Gastrocnemius medialis (tissue), 4 donors: Measurements from ENCODE around the gene ATG9B.

Experiments used
- CTCF ChIP-seq, 5 experiments: fragments of 450-650 bp in 3 of 5; fragments of 200-600 bp in 2 of 5; sonication (generic) in 2 of 5; IDR thresholded peaks in 4 of 5; conservative IDR thresholded peaks in 1 of 5; 1 replicate in 4 of 5; 2 replicates in 1 of 5; pipeline ENCODE4 v1.5.1; 2016 to 2019; ENCODE audit warnings: antibody characterized with exemption in 5 of 5, mild to moderate bottlenecking in 3 of 5, moderate library complexity in 3 of 5
- POLR2A ChIP-seq, 2 donors: fragments of 450-650 bp; IDR thresholded peaks; one replicate each; pipeline ENCODE4 v1.6.1; 2017; ENCODE audit warnings: antibody characterized with exemption in 2 of 2, mild to moderate bottlenecking in 2 of 2, moderate library complexity in 2 of 2

- no peak for TF ChIP-seq POLR2A (IDR thresholded peaks at IDR 0.05)
- no peak for TF ChIP-seq CTCF (IDR thresholded peaks at IDR 0.05 in 4 of 5, conservative IDR thresholded peaks at IDR 0.05 in 1 of 5)
Measured at GRCh38 chr7:151062111-151062398, 37.8 kb upstream of the ATG9B start.
